HEK293 (cell line): ENCODE data around the gene CDC42SE2.

Source experiments
- CTCF ChIP-seq: fragments of 450-650 bp; formaldehyde crosslinking; IDR thresholded peaks from 2 replicates; pipeline ENCODE4 v1.5.1; 2016; ENCODE audit warnings: missing biosample characterization, missing genetic modification characterization
- SP3 ChIP-seq: fragments of 450-650 bp; formaldehyde crosslinking; IDR thresholded peaks from 2 replicates; pipeline ENCODE4 v1.5.1; 2016; ENCODE audit warnings: missing biosample characterization, missing genetic modification characterization
- YY1 ChIP-seq: fragments of 450-650 bp; formaldehyde crosslinking; IDR thresholded peaks from 2 replicates; pipeline ENCODE4 v1.5.1; 2018; ENCODE audit warnings: missing biosample characterization, missing genetic modification characterization
- ZNF140 ChIP-seq: fragments of 450-650 bp; formaldehyde crosslinking; IDR thresholded peaks from 2 replicates; pipeline ENCODE4 v1.5.1; 2016; ENCODE audit warnings: missing biosample characterization, missing genetic modification characterization
- ZNF24 ChIP-seq: fragments of 450-650 bp; formaldehyde crosslinking; IDR thresholded peaks from 2 replicates; pipeline ENCODE4 v1.5.1; 2016; ENCODE audit warnings: missing biosample characterization, missing genetic modification characterization
- ZNF629 ChIP-seq: fragments of 450-650 bp; formaldehyde crosslinking; IDR thresholded peaks from 2 replicates; pipeline ENCODE4 v1.5.1; 2017; ENCODE audit warnings: missing biosample characterization, missing genetic modification characterization
- ZNF639 ChIP-seq: fragments of 450-650 bp; formaldehyde crosslinking; IDR thresholded peaks from 2 replicates; pipeline ENCODE4 v1.5.1; 2016; ENCODE audit warnings: missing biosample characterization, missing genetic modification characterization
- ZNF785 ChIP-seq: fragments of 450-650 bp; formaldehyde crosslinking; IDR thresholded peaks from 2 replicates; pipeline ENCODE4 v1.5.1; 2016; ENCODE audit warnings: missing biosample characterization, missing genetic modification characterization

- TF ChIP-seq ZNF639 (no peak), CTCF (tag by site-specific recombination) (no peak), ZNF629 (tag by site-specific recombination) (no peak), ZNF140 (tag by site-specific recombination) (no peak), ZNF785 (tag by site-specific recombination) (no peak), ZNF24 (tag by site-specific recombination) (no peak), YY1 (tag by site-specific recombination) (no peak), SP3 (tag by site-specific recombination) (no peak)
Observed at GRCh38 chr5:131250751-131251475, 12.9 kb upstream of the CDC42SE2 start.
